Measurements from ENCODE around the gene SYNPR.
"Not testable (repeated sequence)": the region's sequence is repeated elsewhere in the genome, so short reads cannot be mapped to it uniquely, and the experiment has no call there.

The SYNPR gene

DNA sequence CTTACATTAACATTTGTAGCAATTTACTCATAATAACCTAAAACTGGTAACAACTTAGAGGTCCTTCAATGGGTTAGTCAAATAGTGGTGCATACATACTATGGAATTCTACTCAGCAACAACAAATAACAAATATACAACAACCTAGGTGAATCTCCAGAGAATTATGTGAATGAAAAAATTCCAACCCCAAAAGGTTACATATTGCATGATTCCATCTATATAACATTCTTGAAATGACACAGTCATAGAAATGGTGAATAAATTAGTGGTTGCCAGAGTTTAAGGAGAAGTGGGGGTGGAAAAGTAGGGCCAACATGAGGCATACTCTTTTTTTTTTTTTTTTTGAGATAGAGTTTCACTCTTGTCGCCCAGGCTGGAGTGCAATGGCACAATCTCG lies 361.7 kb downstream of the SYNPR start:
- no peak for DNase-seq

DNA sequence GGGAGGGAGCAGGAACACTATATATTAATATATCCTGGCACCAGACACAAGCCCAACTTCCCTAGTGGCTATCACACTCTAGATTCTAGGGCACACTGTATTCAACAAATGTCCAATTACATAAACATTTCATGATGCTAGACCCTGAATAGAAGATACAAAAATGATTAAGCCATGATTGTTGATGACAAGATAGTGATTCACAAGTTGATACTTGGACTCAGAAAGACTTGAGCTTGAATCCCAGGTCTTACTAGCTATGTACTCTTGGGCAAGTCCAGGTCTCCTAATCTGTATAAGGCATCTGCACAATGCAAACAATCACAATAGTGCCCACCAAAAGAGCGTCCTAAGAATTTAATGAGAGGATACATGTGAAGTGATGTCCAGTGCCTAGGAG lies 364.4 kb downstream of the SYNPR start:
- no peak for DNase-seq

DNA sequence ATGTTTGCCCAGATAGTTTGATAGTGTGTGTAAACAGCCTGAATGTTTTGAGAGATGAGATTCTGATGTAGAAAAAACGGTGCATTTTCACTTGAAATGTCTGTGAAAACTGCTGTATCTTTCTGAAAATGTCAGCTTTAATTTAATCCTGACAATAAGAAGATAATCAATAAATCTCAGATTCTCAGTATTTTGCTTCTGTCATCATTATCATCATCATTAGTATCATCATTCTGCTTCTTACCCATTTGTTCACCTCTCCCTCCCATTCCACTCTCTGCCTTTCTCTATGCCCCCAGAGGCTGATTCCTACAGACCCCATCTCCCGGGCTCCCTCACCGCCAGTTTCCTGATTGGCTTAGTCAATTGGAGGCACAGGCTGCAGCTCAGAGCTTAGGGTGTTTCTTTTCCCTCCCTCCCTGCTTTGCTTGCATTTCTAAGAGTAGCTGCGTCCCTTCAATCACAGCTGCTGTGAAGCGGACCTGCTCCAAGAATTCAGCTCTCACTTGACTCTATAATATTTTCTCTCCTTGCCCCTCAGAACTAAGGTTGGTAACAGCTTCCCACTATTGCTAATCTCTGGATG lies 366.2 kb downstream of the SYNPR start:
- no peak for DNase-seq

DNA sequence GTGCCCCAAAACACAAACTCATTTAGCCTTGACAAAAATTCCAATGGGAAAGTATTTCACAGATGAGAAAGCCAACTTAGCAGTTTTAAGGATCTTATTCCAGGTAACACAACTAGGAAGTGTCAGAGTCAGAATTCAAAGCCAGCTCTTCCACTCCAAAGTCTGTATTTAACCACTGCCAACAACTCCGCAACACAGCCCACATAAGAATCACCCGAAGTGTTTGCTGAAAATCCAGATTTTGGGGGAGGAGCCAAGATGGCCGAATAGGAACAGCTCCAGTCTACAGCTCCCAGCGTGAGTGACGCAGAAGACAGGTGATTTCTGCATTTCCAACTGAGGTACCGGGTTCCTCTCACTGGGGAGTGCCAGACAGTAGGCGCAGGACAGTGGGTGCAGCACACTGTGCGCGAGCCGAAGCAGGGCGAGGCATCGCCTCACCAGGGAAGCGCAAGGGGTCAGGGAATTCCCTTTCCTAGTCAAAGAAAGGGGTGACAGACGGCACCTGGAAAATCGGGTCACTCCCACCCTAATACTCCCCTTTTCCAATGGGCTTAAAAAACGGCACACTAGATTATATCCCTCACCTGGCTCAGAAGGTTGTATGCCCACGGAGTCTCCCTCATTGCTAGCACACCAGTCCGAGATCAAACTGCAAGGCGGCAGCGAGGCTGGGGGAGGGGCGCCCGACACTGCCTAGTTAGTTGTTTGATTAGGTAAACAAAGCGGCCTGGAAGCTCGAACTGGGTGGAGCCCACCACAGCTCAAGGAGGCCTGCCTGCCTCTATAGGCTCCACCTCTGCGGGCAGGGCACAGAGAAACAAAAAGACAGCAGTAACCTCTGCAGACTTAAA lies 367.0 kb downstream of the SYNPR start:
- DNase-seq, result not testable (repeated sequence)

DNA sequence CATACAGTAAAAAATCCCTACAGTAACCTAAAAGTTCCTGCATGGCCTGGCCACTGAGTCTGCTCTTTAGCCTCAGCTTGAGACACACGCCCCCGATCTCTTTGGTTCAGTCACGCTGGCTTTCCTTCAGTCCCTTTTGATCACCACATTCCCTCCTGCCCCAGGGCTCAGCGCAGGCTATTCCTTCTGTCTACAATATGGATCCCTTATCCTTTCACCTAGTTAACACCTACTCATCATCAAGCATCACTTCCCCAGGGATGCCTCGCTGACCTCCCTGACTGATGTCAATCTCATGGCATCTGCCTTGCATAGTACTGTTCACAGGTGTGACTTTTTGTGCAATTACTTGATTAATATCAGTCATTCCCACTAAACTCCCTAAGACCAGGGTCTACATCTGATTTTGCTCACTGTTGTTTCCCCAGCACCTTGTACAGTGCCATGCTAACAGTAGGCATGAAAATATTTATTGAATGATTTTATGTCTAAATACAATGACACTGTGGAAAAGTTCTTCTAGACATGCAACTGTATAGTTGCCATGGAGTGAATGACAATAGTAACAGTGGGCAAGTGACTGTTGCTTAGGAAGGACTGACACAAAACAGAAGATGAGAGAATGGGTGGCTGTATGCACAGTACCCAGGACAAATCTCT lies 374.1 kb downstream of the SYNPR start, which contains the start of gene SNTN:
Gene SNTN (plus strand): TSS at position 610 of the 660 bp plus-strand sequence. CDS start 13 bp downstream, at position 623.
- no peak for DNase-seq

DNA sequence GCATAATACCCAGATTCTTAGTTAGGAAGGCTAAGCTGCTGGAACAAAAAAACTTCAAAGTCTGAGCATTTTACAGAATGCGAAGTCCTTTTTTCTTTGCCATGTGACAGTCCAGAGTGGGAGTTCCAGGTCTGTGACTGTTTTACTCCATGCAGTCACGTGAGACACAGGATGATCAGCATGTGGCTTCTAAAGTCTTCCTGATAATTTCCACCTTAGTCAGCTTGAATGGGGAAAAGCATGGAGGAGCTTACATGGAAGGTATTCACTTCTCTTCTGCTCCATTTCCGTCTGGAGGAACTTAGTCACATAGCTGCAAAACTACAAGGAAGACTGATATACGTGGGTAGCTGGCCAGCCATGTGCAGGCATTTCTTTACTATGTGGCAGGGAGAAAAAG lies 376.1 kb downstream of the SYNPR start:
- no peak for DNase-seq

DNA sequence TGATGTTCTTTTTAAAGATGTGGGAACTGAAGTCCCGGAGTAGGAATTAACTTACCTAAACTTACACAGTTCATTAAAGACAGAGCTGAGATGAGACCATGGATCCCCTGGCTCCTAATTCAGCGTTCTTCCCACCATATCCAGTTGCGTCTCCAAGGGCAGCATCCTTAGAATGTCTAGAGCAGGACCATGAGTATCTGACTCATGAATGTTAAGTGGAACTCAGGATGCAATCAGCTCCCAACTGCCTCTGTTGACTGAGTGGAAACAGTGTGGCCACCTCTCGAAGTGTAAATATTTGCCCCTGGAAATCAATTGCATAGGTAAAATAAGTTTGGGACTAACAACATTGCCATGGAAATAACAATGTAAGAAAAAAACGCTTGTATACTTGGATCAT lies 376.8 kb downstream of the SYNPR start:
- no peak for DNase-seq

DNA sequence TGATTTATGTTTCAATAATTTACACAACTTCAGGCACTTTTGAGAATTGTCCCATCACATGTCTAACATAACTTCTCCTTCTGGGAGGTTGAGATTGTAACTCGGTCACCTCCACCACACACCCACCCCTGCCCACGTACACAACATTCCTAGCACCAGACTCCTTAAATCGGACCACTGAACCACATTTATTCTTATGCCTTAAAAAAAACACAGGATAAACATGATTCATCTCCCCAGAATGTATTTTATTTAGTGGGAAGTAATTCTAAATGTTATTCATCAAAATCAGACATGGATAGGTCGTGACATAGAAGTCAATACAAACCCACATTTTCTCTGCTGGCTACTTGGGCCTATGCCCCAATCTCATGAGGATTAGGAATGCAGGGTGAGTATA lies 377.4 kb downstream of the SYNPR start:
- no peak for DNase-seq

DNA sequence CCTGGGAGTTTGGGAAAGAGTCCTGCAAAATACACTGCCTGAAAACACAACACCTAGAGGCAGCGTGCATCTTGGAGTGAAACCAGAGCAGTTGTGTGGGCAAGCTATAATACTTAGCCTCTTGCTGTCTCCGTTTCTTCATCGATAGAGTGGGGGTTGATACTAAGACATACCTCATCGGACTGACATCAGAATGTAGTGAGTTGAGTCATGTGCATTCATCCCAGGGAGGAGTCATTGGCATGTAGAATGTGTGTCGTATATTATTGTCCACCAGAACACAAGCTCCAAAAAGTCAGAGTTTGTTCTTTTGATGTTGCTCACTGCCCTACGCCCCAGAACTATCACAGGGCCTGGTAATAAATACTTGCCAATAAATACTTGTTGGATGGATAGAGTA lies 378.7 kb downstream of the SYNPR start:
- DNase-seq, result no peak

DNA sequence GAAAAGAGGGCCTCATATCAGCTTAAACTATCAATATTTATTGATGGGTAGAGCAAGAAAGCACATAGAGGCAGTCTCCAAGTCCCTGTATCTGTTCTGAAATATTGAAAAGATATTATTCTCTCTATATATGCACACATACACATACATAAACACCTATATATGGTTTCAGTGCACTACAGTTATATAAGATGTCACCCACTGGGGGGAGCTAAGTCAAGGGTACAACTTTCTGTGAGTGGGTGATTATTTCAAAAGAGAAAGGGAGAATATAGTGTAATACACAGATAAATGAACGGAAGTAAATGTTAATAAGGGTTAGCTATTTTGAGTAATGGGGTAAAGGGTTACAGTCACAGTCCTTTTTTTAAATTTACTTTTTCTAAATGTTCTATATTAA lies 383.1 kb downstream of the SYNPR start:
- DNase-seq, result no peak

DNA sequence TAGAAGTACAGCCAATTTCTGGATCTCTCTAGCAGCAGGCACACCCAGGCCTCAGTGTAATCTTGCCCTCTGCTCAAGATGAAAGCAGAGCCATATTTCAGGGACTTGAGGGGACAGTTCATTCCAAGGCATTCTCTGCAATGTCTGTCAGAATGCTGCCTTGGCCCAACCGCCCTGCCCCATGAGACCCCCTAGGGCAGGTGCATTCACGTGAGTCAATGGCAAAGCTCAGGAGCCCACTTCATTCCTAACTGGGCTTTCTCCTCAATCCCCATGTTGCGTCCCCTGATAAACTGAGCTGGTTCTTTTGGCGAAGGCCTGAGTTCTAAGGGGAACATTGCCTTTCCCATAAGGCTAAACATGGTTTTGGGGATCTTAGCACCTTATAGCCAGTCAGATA lies 383.9 kb downstream of the SYNPR start:
- DNase-seq, result no peak

DNA sequence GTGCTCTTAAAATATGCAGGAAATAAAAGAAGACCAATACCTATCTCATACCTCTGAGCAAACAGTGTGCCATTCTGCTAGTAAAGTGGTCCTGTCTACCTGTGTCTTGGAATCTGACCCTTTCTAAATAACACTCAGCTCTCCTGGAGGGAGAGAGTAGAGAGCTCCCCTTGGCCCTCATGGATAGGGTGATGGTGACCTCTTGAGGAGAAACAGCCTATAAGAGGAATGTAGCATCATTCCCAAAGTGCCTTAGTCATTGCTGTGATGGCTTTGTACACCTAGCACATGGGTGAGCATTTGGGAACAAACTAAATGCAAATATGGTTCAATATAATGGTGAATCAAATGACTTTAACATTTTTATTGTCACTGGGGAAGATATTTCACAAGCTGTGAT lies 384.4 kb downstream of the SYNPR start:
- DNase-seq, result no peak
